A673 (cell line): Measurements from ENCODE around the gene TNFAIP8. TPM values are rescaled to one million over a fixed set of nuclear protein-coding genes. Genes with fewer than 3 reads are reported as not detected.

Experiments
- BruUV-seq: library from RNA; stranded (reverse); fragments of 400-500 nt; replicated peaks from 2 replicates; lab custom pipeline; 2021; lab: Mats Ljungman, UMichigan
- CTCF ChIA-PET: fragments of 300-600 bp; sonication (Branson Sonifier 250); formaldehyde crosslinking; loops from one replicate; lab custom pipeline; 2022; ENCODE audit warnings: antibody characterized with exemption; lab: Charles Lee
- POLR2A ChIA-PET: fragments of 300-600 bp; sonication (Branson Sonifier 250); formaldehyde crosslinking; loops from one replicate; lab custom pipeline; 2022; ENCODE audit warnings: antibody characterized with exemption; ENCODE audit not compliant: low non-redundant PET; lab: Charles Lee
- DNase-seq: peaks from one replicate; pipeline ENCODE4 v3.0.0-alpha.2; 2015; ENCODE audit warnings: low spot score
- H3K27ac ChIP-seq: fragments of 200-600 bp; sonication (generic); 2 replicates; pipeline ENCODE4 v1.5.1; 2016; ENCODE audit warnings: mixed run types, low read depth, mild to moderate bottlenecking, mixed read lengths, antibody characterized with exemption, low read length; ENCODE audit not compliant: poor library complexity, severe bottlenecking
- H3K27me3 ChIP-seq: fragments of 200-600 bp; sonication (generic); replicated peaks from 2 replicates; pipeline ENCODE4 v1.6.1; 2017; ENCODE audit warnings: mixed run types, low read depth, mild to moderate bottlenecking, mixed read lengths, antibody characterized with exemption, low read length; ENCODE audit not compliant: insufficient read depth, poor library complexity
- H3K36me3 ChIP-seq: fragments of 200-600 bp; sonication (generic); 2 replicates; pipeline ENCODE4 v1.6.1; 2016; ENCODE audit warnings: mixed run types, mild to moderate bottlenecking, mixed read lengths, antibody characterized with exemption, low read length; ENCODE audit not compliant: insufficient read depth, poor library complexity, severe bottlenecking
- H3K4me1 ChIP-seq: fragments of 200-600 bp; sonication (generic); 2 replicates; pipeline ENCODE4 v1.6.1; 2017; ENCODE audit warnings: mixed run types, mild to moderate bottlenecking, mixed read lengths, antibody characterized with exemption, low read length; ENCODE audit not compliant: insufficient read depth, poor library complexity, severe bottlenecking
- H3K4me3 ChIP-seq: fragments of 200-600 bp; sonication (generic); 2 replicates; pipeline ENCODE4 v1.5.1; 2016; ENCODE audit warnings: low read depth, mixed run types, mild to moderate bottlenecking, mixed read lengths, low read length; ENCODE audit not compliant: poor library complexity, severe bottlenecking
- H3K9me3 ChIP-seq: fragments of 200-600 bp; sonication (generic); 2 replicates; pipeline ENCODE4 v1.6.1; 2016; ENCODE audit warnings: mixed run types, low read depth, mild to moderate bottlenecking, mixed read lengths, antibody characterized with exemption, low read length; ENCODE audit not compliant: poor library complexity, severe bottlenecking
- EZH2 ChIP-seq: fragments of 200-600 bp; sonication (generic); IDR thresholded peaks from 2 replicates; pipeline ENCODE4 v1.6.1; 2017; ENCODE audit warnings: borderline replicate concordance, low read depth, mild to moderate bottlenecking, mixed read lengths, antibody characterized with exemption, low read length; ENCODE audit not compliant: poor library complexity, severe bottlenecking
- intact Hi-C: fragments of 100-400 bp; cut with micrococcal nuclease; formaldehyde crosslinking; loops from one replicate; pipeline ENCODE4 v1.10.0; 2022; ENCODE audit not compliant: unreplicated experiment
- total RNA-seq: library from RNA; stranded (reverse); gene quantifications from 2 replicates; pipeline ENCODE4 v1.2.3, GENCODE V29; 2021
- TF ChIP-seq, protein P1 (sequence below): fragments of 300-800, 200-600 bp; sonication (generic); conservative IDR thresholded peaks from 2 replicates; pipeline ENCODE4 v1.5.1; 2017; ENCODE audit warnings: low read depth, mild to moderate bottlenecking, antibody characterized with exemption, low read length, moderate library complexity, mixed read lengths

TNFAIP8 gene
- total RNA-seq, 1 experiment from 2014 or later, result 6.8 TPM

DNA sequence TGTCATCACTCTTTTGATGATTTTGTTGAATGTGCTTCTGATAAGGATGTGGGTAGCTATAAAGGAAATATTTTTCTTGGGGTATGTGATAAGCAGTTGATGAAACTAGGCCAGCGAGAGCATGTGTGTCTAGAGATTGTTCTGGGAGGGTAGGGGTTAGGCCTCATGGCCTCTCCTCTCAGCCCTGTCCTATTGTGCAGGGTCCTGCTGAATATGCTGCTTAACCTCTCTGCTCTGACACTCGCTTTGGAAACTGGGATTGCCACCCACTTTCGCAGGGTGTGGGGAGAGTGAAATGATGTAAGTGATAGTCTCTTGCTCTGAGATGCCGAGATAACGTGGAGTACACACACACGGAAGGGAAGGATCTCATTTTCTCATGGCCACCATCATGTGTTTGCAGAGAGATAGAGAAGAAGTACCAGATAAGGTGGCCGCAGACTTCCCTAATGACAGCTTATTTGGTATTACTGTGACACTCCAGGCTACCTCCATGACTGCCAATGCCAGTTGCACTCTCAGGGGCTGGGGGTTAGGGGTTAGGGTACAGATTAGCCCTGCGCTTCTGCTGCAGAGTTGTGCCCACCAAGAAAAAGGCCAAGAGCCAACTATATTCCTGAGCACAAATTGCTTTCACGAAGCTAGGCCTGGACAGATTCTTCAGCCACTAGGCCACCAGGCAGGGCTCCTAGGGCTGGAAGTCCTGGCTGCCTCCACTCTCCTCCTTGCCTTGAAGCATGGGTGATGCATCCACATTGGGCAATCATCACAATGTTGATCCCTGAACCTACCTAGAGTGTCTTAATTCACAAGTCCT is 25.2 kb upstream of the TNFAIP8 start:
- Histone ChIP-seq H3K27ac (no peak overlapping the region), H3K36me3 (no peaks in the 10 kb centered on the region), H3K27me3 (no peaks in the 10 kb centered on the region), H3K4me1 (no peaks in the 10 kb centered on the region), H3K9me3 (no peaks in the 10 kb centered on the region), H3K4me3 (no peak overlapping the region)
- ChIA-PET POLR2A (no interaction called here), CTCF (interaction anchor here (0.5 kb wide), 1 partner anchor 62 kb away, joined by 3 read pairs; no protein-coding TSS in a partner anchor)
- no peak for DNase-seq
- BruUV-seq, result no TSS peak
- TF ChIP-seq EZH2, result no peak
- TF ChIP-seq, protein P1, sequence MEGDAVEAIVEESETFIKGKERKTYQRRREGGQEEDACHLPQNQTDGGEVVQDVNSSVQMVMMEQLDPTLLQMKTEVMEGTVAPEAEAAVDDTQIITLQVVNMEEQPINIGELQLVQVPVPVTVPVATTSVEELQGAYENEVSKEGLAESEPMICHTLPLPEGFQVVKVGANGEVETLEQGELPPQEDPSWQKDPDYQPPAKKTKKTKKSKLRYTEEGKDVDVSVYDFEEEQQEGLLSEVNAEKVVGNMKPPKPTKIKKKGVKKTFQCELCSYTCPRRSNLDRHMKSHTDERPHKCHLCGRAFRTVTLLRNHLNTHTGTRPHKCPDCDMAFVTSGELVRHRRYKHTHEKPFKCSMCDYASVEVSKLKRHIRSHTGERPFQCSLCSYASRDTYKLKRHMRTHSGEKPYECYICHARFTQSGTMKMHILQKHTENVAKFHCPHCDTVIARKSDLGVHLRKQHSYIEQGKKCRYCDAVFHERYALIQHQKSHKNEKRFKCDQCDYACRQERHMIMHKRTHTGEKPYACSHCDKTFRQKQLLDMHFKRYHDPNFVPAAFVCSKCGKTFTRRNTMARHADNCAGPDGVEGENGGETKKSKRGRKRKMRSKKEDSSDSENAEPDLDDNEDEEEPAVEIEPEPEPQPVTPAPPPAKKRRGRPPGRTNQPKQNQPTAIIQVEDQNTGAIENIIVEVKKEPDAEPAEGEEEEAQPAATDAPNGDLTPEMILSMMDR, result no peak
- intact Hi-C loops, result no loop called here

- H3K27me3 ChIP-seq, result no peaks in the 10 kb centered on the region
- no peak overlapping the region for H3K4me3 ChIP-seq
- BruUV-seq, result no TSS peak
- CTCF ChIA-PET, result no interaction called here
- POLR2A ChIA-PET, result no interaction called here
- no peaks in the 10 kb centered on the region for H3K4me1 ChIP-seq
- no peak for DNase-seq
- no peaks in the 10 kb centered on the region for H3K36me3 ChIP-seq
- intact Hi-C loops, result no loop called here
- H3K9me3 ChIP-seq, result no peaks in the 10 kb centered on the region
- H3K27ac ChIP-seq, result no peak overlapping the region
- TF ChIP-seq, protein P1, result no peak
- no peak for TF ChIP-seq EZH2
These were observed 24.2 kb upstream of the TNFAIP8 start for GRCh38 chr5:119331566-119332095.

- no TSS peak for BruUV-seq
- no peak overlapping the region for H3K4me3 ChIP-seq
- no peak for DNase-seq
- ChIA-PET POLR2A (no interaction called here), CTCF (no interaction called here)
- intact Hi-C loops, result no loop called here
- H3K4me1 ChIP-seq, result no peaks in the 10 kb centered on the region
- H3K27me3 ChIP-seq, result no peaks in the 10 kb centered on the region
- no peaks in the 10 kb centered on the region for H3K36me3 ChIP-seq
- no peak overlapping the region for H3K27ac ChIP-seq
- no peaks in the 10 kb centered on the region for H3K9me3 ChIP-seq
- TF ChIP-seq EZH2, result no peak
- TF ChIP-seq, protein P1, result no peak
These were observed 23.6 kb upstream of the TNFAIP8 start for GRCh38 chr5:119332208-119332607.
